Stimulated activated CD4-positive, alpha-beta T cell treated with anti-CD3 and anti-CD28 coated beads, Interleukin-1b, Interleukin-23, amount 100 ng/mL, for 1 hour (primary cell): Measurements from ENCODE around the gene FIGNL1.

Experiments
- DNase-seq, 2 donors: peaks; one replicate each; pipeline ENCODE4 v3.0.0-alpha.2; 2020; ENCODE audit warnings: low read depth in 2 of 2

Gene FIGNL1

DNA sequence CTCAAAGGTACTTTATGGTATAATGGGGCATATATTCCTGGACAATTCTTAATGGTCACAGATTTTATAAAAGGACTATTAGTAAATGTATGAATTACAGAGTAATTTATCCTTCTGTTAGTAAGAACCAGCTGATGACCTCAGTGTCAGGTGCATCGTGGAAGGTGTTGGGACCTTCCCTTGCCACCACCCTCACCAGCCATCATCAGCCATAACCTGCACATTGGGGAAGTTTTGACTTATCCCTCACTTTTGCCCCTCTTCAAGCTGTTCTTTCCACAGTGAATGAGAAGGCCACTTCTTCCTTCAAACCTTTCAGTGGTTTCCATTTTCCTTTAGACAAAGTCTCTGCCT is 52.2 kb downstream of the FIGNL1 start:
- no peak for DNase-seq

DNA sequence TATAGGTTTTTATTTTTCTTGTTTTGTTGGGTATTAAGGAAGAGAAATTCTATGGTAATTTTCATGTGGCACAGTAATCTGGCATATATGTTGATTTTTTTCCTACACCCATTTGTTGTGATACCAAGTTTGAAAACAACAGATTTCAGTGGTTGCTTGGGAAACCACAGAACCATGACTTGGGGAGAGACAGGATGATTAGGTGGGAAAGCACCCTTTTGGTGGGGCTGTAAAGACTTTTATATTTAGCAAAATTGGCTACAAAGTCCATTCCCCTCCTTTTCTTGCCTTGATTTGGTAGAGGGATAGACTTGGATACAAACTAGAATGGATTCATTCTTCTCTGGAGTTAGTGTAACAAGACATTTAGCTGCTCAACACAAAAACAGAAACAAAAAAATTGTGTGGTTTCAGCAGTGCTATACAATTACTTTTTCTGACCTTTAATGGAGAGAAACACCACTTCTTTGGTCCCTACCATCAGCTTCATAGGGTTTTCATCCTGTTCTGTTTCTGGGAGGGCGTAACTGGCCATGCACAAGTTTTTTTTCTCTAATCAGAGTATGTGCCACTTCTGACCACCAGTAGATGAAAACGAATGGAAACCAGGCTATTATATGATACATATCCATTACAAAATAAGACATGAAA is 52.7 kb downstream of the FIGNL1 start:
- DNase-seq = no peak

DNA sequence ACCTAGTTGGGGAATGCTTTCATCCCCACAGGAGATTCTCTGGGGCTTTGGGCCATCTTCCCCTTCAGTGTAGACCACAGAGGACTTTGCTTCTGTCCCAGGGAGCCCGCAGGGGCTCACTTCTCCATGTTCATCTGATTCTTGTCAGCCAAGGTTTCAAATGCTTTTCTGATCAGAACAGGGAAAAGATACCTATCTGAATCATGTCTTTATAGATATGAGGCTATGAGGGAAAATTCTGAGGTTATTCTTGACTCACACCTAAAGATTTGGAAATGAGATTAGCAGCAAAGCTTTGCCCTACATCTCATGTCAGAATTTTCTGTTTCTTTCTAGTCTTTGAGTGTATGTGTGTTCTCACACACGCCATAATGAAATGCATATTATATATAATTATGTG is 53.3 kb downstream of the FIGNL1 start:
- no peak for DNase-seq

DNA sequence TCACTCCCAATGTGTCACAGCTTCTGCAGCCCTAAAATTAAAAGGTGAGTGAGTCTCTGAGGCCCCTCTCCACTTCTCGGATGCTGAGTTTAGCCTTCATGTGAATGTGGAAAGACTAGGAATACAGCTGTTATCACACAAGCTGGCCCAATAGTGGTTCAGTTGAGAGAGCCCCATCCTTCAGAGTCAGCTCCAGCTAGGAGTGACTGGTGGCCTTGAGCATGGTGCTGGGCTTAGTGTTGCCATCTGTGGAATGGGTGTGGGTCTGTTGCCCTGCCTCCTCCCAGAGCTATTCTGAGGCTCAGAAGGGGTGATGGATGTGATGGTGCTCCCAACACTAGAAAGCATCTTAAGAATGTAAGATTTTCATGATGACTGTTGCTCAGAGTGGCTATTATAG is 55.8 kb downstream of the FIGNL1 start:
- no peak for DNase-seq
